Fibroblast of skin of abdomen (primary cell): Measurements from ENCODE around the gene RASA3.
"Not testable (repeated sequence)": the region's sequence is repeated elsewhere in the genome, so short reads cannot be mapped to it uniquely, and the experiment has no call there.

Source experiments
- DNase-seq: peaks from one replicate; pipeline ENCODE4 v3.0.0-alpha.2; 2013

The RASA3 gene

DNA sequence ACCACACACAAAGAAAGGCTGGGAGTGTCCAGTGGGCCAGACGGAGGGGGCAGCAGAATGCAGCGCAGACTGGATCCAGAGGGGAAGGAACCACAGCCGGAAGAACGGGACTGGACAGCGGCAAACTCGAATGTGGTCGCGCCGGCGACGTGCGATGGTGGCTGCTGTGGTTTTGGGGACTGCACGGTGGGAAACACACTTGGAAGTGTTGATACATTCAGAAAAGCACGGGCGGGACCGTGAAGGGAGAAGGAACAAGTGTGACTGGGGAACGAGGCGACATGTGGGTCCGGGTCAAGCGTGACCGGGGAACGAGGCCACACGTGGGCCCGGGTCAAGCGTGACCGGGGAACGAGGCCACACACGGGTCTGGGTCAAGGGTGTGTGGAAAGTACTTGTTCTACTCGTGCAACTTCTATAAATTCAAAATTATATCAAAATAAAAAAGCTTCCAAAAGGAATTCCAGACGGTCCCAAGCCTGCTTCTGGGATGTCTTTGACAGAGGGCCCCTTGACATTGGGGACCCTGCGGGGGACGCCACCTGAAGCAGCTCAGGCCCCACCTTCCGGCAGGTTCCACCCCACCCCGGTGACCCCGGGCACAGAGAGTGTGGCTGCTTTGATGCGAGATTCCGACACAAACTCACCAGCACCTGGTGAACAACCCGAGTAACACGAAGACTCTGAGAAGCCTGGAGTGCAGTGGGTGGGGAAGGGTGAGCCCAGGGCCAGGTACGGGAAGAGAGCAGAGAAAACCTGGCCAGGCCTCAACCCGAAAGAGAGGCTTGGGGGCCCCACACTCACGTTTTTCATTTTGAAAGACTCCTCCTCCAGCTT, 133.4 kb downstream of the RASA3 start:
- DNase-seq = no peak

DNA sequence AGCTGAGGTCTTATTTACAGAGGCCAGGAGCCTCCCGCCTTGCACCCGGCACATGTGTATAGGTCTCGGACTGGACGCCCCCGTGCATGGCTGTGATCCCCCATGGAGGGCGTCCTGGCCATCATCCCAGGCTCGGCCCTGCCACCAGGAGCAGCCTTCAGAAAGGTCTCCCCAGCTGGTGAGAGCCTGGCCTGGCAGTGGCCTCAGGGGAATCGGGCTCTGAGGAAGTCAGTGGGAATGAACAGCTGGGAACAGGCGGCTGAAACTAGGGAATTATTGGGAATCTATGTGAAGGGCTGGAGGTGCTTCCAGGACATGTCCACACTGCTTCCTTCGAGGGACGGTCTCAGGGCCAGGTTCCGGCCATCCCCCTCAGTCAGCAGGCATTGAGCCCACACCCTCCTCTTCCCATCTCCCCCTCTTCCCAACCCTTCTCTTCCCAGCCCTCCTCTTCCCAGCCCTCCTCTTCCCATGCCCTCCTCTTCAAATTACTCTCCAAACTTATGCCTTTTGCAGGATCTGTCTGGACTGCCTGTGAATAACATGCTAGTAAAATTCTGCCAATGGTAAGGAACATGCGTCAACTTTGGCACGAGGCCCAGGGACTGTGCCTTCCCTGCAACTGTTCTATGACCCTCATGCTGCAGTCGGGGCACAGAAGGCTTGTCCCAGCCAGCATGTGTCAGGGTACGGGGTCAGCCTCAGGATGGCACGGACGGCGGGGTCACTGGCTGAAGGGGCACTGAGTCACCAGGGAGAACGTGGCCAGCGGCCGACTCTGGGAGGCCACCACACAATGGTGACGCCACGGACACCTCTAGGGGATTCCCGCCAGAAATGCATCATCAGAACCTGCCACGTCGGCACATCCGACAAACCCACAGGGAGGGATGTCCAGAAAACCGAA, 134.3 kb downstream of the RASA3 start:
- DNase-seq = peak; percentile 42

GRCh38 chr13:113996912-113997745, 135.3 kb downstream of the RASA3 start:
- DNase-seq = no peak

DNA sequence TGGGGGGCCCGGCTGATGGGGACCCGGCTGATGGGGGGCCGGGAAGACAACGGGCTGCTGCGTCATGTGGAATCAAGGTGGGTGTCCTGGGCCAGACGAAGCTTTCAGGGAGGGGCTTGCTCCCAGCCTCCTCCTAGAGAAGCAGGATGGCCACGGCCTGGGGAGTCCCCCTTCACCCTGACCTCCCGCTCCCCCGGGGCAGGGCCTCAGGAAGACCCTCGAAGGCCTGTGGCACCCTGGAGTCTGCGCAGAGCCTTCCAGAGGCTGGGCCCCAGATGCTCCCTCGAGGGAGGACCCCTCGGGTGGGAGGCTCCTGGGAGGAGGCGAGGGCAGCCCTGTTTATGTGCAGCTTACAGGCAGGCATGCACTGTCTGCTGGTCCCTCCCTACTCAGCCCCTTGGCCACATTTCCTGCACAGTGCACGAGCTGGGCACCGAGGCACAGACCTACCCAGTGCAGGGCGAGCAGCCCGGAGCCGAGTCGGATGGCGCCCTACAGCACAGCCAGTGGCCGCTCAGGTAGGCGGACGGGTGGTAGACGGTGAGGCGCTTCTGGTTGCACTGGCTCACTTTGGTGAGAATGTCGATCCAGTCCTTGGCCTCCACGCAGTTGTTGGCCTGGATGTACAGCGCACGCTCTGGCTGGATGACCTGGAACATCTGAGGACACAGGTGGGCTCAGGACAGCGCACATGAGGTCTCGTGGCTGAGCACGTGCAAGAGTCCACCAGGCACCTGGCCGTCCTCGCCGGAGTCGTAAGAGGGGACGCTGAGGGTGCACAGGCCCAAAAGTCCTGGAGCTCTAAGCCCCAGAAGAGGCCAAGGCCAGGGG, 136.1 kb downstream of the RASA3 start:
- DNase-seq = no peak

- DNase-seq = no peak
These were observed 137.3 kb downstream of the RASA3 start for GRCh38 chr13:113995051-113995601.

DNA sequence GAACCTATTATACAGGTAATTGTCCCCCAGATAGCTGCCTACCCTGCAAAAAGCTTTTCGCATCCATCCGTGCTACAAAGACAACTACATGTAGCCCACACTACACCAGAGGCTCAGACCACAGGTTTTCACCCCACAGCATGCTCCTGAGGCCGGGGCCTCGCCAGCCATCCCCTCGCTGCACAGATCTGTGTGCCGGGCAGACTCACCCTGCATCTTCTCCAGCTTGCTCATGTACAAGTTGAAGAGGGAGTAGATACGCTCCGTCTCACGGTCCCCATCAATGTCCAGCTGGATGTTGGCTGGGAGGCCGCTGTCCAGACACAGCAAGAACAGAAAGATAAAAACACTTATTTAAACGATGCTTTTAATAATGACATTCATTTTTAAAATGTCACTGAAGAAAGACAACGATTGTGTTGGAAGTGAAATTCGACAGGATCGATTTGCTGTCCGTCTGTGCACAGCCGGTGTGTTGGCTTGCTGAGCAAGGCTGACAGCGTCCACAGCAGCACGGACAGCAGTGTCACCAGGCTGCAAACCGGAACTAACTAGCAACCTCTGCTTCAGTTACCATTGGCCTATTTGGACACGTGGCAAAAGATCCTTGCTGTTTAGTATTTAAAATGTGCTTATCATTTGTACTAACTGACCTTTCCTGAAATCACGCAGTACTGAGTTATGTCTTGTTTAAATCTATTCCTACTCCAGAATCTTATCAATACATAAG, 140.0 kb downstream of the RASA3 start:
- DNase-seq = no peak

GRCh38 chr13:113991676-113992179, 140.7 kb downstream of the RASA3 start:
- no peak for DNase-seq

DNA sequence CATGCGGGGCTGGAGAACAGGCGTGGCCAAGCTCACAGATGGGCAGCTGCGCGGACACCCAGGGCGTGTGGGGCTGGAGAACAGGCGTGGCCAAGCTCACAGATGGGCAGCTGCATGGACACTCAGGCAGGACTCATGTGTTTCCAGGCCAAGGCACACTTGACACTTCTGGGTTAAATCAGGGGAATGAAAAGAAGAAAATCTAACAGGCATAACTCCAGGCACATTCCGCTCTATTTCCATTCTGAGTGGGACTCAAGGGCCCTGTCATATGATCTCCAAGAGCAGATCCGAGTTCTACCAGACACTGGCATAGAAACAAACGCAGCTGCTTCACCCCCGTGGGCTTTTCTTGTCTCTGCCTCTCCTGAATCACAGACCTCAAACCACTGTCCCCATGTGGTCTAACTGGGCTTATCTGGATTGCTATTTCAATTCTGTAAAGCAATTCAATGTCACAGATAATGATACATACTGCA, 141.2 kb downstream of the RASA3 start:
- no peak for DNase-seq

DNA sequence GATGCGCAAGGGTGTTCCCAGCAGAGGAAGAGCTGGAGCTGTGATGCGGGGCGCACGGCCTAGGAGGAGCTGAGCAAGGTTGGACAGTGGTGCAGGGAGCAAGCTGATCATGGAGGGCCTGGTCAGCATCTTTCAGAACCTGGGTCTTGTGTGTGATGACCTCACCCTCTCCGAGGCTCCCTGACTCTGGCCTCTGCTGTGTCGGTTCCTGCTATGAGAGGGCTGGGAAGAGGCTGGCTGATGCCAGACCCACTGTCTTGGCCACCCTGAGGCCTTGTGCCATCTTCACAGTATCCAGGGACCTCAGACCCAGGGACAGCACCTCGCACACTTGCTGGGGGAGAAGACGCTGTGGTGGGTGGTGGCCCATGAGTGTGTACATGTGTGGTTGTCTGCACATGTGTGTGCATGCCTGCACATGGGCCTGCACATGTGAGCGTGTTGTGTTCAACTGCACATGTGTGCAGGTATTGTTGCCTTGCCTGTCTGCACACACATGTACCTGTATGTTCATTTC, 142.0 kb downstream of the RASA3 start:
- DNase-seq = no peak

DNA sequence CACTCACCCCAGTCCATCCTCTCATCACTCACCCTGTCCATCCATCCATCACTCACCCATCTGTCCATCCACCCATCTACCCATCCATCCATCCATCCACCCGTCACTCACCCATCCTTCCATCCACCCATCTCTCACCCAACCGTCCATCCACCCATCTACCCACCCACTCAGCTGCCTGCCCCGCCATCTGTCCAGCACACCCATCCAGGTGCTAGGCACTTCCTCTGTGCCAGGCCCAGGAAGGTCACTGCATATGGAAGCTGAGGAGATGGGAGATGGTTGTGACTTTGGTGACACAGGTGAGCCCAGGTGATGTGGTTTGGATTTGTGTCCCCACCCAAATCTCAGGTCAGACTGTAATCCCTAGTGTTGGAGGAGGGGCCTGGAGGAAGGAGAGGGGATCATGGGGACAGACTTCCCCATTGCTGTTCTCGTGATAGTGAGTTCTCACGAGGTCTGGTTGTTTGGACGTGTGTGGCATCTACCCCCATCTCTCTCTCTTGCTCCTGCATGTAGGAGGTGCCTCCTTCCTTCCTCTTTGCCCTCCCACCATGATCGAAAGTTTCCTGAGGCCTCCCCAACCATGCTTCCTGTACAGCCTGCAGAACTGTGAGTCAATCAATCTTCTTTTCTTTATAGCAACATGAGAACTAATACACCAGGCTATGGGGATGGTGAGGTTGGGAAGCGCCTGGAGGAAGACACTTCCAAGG, 142.7 kb downstream of the RASA3 start:
- DNase-seq = no peak

- not testable (repeated sequence) for DNase-seq
These were observed 143.6 kb downstream of the RASA3 start for GRCh38 chr13:113988859-113989258.

- DNase-seq = no peak
These were observed 150.1 kb downstream of the RASA3 start for GRCh38 chr13:113982296-113982661.

- DNase-seq = no peak
These were observed 150.7 kb downstream of the RASA3 start for GRCh38 chr13:113981611-113982295.

- DNase-seq = no peak
These were observed 151.2 kb downstream of the RASA3 start for GRCh38 chr13:113981194-113981605.

DNA sequence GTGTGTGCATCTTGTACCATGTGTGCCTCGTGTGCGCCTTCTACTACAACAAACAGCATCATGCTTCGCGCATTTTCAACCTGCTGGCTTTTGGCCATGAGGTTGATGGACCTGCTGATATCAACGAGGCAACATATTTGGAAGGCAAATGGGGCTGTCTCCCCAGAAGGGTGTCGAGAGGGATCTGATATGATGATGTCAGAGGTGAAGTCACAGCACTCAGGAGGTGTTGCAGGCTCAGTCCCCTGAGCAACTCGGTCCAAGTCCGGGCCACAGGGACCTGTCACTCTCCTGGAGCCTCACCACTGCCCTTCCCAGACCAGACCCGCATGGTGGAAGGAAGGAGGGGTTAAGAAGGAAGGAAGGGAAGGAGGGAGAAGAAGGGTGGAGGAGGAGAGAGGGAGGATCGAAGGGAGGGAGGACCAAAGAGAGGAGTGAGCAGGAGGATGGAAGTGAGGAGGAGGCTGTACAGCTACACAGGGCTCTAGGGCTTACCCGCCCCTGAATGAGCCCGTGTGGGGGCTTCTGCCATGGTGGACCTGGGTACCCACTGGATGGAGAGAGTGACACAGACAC, 151.8 kb downstream of the RASA3 start:
- no peak for DNase-seq

GRCh38 chr13:113979791-113980471, 152.5 kb downstream of the RASA3 start:
- no peak for DNase-seq

DNA sequence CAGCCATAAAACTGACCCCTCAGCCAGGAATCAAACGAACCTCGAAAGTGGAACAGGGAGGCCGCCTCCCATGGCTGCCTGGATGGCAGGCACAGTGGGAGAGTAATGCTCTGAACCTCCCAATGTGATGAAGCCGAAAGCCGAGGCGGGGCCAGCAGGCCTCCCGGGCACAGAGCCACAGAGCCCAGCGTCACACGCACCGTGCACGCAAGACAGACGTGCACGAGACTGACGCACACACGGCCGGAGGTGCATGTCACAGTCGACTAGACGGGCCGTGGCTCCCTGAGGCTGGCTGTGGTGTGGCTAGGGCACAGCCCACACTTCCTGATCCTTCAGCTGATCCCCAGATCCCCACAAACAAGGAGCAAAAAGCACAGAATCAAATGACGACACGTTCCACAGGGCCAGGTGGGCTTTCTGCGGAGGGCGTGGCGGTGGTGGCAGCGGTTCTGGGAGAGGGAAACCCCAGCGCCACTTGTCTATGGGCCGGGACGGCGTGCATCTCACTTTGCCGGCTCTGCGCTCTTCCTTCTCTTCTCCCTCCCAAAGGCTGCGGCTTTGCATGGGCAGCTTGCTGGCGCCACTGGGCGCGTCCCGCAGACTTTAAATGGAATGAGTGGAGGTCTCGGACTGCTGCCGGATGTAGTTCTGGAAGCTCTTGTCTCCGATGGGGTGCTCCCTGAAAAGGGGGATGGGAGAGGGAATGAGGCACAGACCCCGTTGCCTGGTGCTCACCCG, 153.5 kb downstream of the RASA3 start:
- no peak for DNase-seq
